OCI-LY1 (cell line): Measurements from ENCODE around the gene IPO4.

Experiments
- H2AFZ ChIP-seq: fragments of 200-600 bp; sonication (generic), shearing (Covaris generic); 2 replicates; pipeline ENCODE4 v1.6.0; 2014; ENCODE audit warnings: antibody characterized with exemption, mild to moderate bottlenecking, low read length
- H3F3A ChIP-seq: fragments of 200-600 bp; sonication (generic), shearing (Covaris generic); 2 replicates; pipeline ENCODE4 v1.6.0; 2014; ENCODE audit warnings: mild to moderate bottlenecking, antibody characterized with exemption, low read length, moderate library complexity; ENCODE audit not compliant: insufficient read depth
- H3K27ac ChIP-seq: fragments of 200-600 bp; sonication (generic); 2 replicates; pipeline ENCODE4 v1.5.1; 2014; ENCODE audit warnings: low read length, mixed run types, mild to moderate bottlenecking, low read depth; ENCODE audit not compliant: poor library complexity, severe bottlenecking
- H3K27me3 ChIP-seq: fragments of 200-600 bp; sonication (generic); 2 replicates; pipeline ENCODE4 v1.6.0; 2014; ENCODE audit warnings: antibody characterized with exemption, mild to moderate bottlenecking, low read length, moderate library complexity; ENCODE audit not compliant: insufficient read depth
- H3K36me3 ChIP-seq: fragments of 200-600 bp; sonication (generic); 2 replicates; pipeline ENCODE4 v1.6.1; 2014; ENCODE audit warnings: mild to moderate bottlenecking, antibody characterized with exemption, low read length, moderate library complexity, mixed read lengths; ENCODE audit not compliant: insufficient read depth
- H3K4me1 ChIP-seq: fragments of 200-600 bp; sonication (generic); 2 replicates; pipeline ENCODE4 v1.5.1; 2014; ENCODE audit warnings: mild to moderate bottlenecking, low read length, moderate library complexity; ENCODE audit not compliant: insufficient read depth, severe bottlenecking
- H3K4me2 ChIP-seq: fragments of 200-600 bp; sonication (generic), shearing (Covaris generic); 2 replicates; pipeline ENCODE4 v1.6.1; 2014; ENCODE audit warnings: low read length
- H3K4me3 ChIP-seq: fragments of 200-600 bp; sonication (generic); 2 replicates; pipeline ENCODE4 v1.5.1; 2014; ENCODE audit warnings: low read length, low read depth, mild to moderate bottlenecking, mixed read lengths; ENCODE audit not compliant: poor library complexity, severe bottlenecking
- H3K79me2 ChIP-seq: fragments of 200-600 bp; shearing (Covaris generic); 2 replicates; pipeline ENCODE4 v1.6.1; 2016; ENCODE audit warnings: mixed run types, low read length, mixed read lengths; ENCODE audit not compliant: insufficient read depth
- H3K9ac ChIP-seq: fragments of 200-600 bp; sonication (generic), shearing (Covaris generic); 2 replicates; pipeline ENCODE4 v1.6.1; 2014; ENCODE audit warnings: mild to moderate bottlenecking, low read length, mixed read lengths
- H3K9me2 ChIP-seq: fragments of 200-600 bp; sonication (generic), shearing (Covaris generic); 2 replicates; pipeline ENCODE4 v1.6.1; 2014; ENCODE audit warnings: low read depth, mild to moderate bottlenecking, low read length, mixed read lengths
- H3K9me3 ChIP-seq: fragments of 200-600 bp; shearing (Covaris generic); 2 replicates; pipeline ENCODE4 v1.6.1; 2014; ENCODE audit warnings: low read length, mixed read lengths
- H4K20me1 ChIP-seq: fragments of 200-600 bp; sonication (generic), shearing (Covaris generic); 2 replicates; pipeline ENCODE4 v1.6.0; 2016; ENCODE audit warnings: mild to moderate bottlenecking, low read length; ENCODE audit not compliant: insufficient read depth
- CTCF ChIP-seq: fragments of 200-600 bp; sonication (generic), shearing (Covaris generic); IDR thresholded peaks from 2 replicates; pipeline ENCODE4 v1.5.1; 2017; ENCODE audit warnings: mild to moderate bottlenecking, antibody characterized with exemption, low read length, moderate library complexity, mixed read lengths
- EZH2 ChIP-seq: fragments of 200-600 bp; sonication (generic), shearing (Covaris generic); IDR thresholded peaks from 2 replicates; pipeline ENCODE4 v1.8.0; 2017; ENCODE audit warnings: borderline replicate concordance, mixed run types, mild to moderate bottlenecking, antibody characterized with exemption, low read length, moderate library complexity, mixed read lengths

The IPO4 gene

GRCh38 chr14:24192933-24193332 is 4.3 kb upstream of the IPO4 start:
- Histone ChIP-seq H3K4me1 (peaks cover 39% of the 10 kb centered on the region), H3K79me2 (no peaks in the 10 kb centered on the region), H3K27ac (no peak overlapping the region)

GRCh38 chr14:24190416-24190815 is 1.8 kb upstream of the IPO4 start:
- peaks cover 29% of the 10 kb centered on the region for H3K4me1 ChIP-seq
- H3K27ac ChIP-seq = no peak overlapping the region
- no peaks in the 10 kb centered on the region for H3K27me3 ChIP-seq
- no peak for TF ChIP-seq EZH2
- TF ChIP-seq CTCF = no peak
- no peaks in the 10 kb centered on the region for H3K9me3 ChIP-seq
- H3K9ac ChIP-seq = no peak overlapping the region
- no peaks in the 10 kb centered on the region for H3K9me2 ChIP-seq
- no peaks in the 10 kb centered on the region for H4K20me1 ChIP-seq
- H3K4me2 ChIP-seq = no peak overlapping the region
- H3K4me3 ChIP-seq = no peak overlapping the region
- H3F3A ChIP-seq = no peaks in the 10 kb centered on the region
- peaks cover 38% of the 10 kb centered on the region for H3K36me3 ChIP-seq
- no peaks in the 10 kb centered on the region for H3K79me2 ChIP-seq
- no peak overlapping the region for H2AFZ ChIP-seq

More at GRCh38 chr14:24192933-24193332, 4.3 kb upstream of the IPO4 start:
- no peaks in the 10 kb centered on the region for H3F3A ChIP-seq
- H3K9me3 ChIP-seq = no peaks in the 10 kb centered on the region
- H4K20me1 ChIP-seq = no peaks in the 10 kb centered on the region
- H3K9me2 ChIP-seq = no peaks in the 10 kb centered on the region
- no peak for TF ChIP-seq EZH2
- H3K9ac ChIP-seq = no peak overlapping the region
- H2AFZ ChIP-seq = no peak overlapping the region
- H3K4me2 ChIP-seq = no peak overlapping the region
- H3K27me3 ChIP-seq = no peaks in the 10 kb centered on the region
- peaks cover 18% of the 10 kb centered on the region for H3K36me3 ChIP-seq
- H3K4me3 ChIP-seq = no peak overlapping the region

- peak overlapping the region; percentile 67 for H3K4me2 ChIP-seq
- H3K9me3 ChIP-seq = no peaks in the 10 kb centered on the region
- H3K27ac ChIP-seq = peak overlapping the region; percentile 16
- H3K4me1 ChIP-seq = peaks cover 20% of the 10 kb centered on the region
- H3K9me2 ChIP-seq = no peaks in the 10 kb centered on the region
- H2AFZ ChIP-seq = 0 out of 2 replicates have a peak overlapping the region, but pooled peaks have one; percentile 30
- peak overlapping the region; percentile 65 for H3K4me3 ChIP-seq
- no peaks in the 10 kb centered on the region for H3F3A ChIP-seq
- H4K20me1 ChIP-seq = no peaks in the 10 kb centered on the region
- peak overlapping the region; percentile 33; the same call in 1 of the 2 replicates for H3K9ac ChIP-seq
- TF ChIP-seq CTCF = no peak
- TF ChIP-seq EZH2 = no peak
- H3K27me3 ChIP-seq = no peaks in the 10 kb centered on the region
- peaks cover 48% of the 10 kb centered on the region for H3K36me3 ChIP-seq
- no peaks in the 10 kb centered on the region for H3K79me2 ChIP-seq
Observed at GRCh38 chr14:24189460-24189859, 844 bp upstream of the IPO4 start.

GRCh38 chr14:24189059-24189375 is 401 bp upstream of the IPO4 start:
- peaks cover 19% of the 10 kb centered on the region for H3K4me1 ChIP-seq
- H3K4me2 ChIP-seq = peak overlapping the region; percentile 67
- H3K79me2 ChIP-seq = no peaks in the 10 kb centered on the region
- H4K20me1 ChIP-seq = no peaks in the 10 kb centered on the region
- TF ChIP-seq CTCF = no peak
- TF ChIP-seq EZH2 = no peak
- H3K9me3 ChIP-seq = no peaks in the 10 kb centered on the region
- no peaks in the 10 kb centered on the region for H3F3A ChIP-seq
- peak overlapping the region; percentile 16 for H3K27ac ChIP-seq
- no peaks in the 10 kb centered on the region for H3K9me2 ChIP-seq
- H2AFZ ChIP-seq = 0 out of 2 replicates have a peak overlapping the region, but pooled peaks have one; percentile 30
- H3K9ac ChIP-seq = peak overlapping the region; percentile 33
- peaks cover 51% of the 10 kb centered on the region for H3K36me3 ChIP-seq
- peak overlapping the region; percentile 65 for H3K4me3 ChIP-seq
- no peaks in the 10 kb centered on the region for H3K27me3 ChIP-seq
